IPS-18c (cell line): ENCODE measurements around the gene GAB1.

Source experiments
- H3K4me3 ChIP-seq: 2 replicates; pipeline ENCODE4 v1.7.0; 2013; ENCODE audit warnings: low read depth, mild to moderate bottlenecking, low read length, moderate library complexity; ENCODE audit not compliant: insufficient read depth
- H3K9me3 ChIP-seq: one replicate; pipeline ENCODE4 v1.6.1; 2013; ENCODE audit warnings: mild to moderate bottlenecking, low read length, moderate library complexity; ENCODE audit not compliant: control insufficient read depth, insufficient read depth

The GAB1 gene

DNA sequence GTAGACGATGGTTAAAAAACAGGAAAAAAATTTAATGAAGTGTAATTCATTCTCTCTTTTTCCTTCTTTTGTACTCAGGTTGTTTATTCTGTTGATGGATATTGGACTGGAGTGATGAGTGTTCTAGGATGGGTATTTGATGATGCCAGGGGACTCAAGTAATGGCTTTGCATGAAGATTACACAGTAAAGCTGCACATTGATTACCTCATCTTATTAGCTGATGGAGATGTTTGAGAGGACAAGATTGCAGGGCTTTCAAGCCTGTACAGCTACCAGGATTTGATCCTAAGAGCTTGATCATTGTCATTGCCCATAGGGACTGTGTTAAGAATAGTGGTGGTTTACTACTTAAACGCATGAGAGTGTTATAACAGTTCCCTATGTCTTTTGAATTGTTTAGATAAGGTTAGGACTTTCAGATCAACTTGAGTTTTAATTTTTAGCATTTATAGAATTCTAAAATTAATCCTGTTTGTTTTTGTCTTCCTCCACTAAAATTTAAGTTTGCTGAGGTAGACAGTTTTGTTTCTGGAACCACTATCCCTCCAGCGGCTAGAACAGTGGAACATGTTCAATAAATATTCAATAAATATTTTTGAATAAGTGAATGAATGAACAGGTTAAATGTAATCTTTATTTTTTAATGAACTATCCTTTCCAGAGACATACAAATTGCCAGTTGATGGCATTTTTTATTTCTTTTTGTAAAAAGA is 58.2 kb downstream of the GAB1 start:
- no peaks in the 10 kb centered on the region for H3K9me3 ChIP-seq
- no peak overlapping the region for H3K4me3 ChIP-seq

DNA sequence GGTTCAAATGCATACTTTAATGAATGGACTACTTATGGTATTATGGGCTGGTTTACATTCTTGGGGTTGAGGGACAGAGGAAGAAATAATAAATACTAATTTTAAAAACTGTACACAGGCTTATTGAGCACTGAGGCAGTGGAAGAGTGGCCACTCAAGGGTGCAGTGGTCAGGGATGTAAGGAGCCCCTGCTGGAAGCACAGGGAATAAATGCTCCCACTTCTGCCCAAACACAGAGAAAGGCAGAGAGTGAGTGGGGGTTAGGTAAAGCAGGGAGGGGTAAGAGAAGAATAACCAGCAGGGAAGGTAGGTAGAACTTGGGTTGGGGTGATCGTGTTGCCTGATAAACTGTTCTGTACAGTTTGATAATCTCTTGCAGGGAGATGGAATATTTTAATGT is 60.0 kb downstream of the GAB1 start:
- no peak overlapping the region for H3K4me3 ChIP-seq
- H3K9me3 ChIP-seq = no peaks in the 10 kb centered on the region

DNA sequence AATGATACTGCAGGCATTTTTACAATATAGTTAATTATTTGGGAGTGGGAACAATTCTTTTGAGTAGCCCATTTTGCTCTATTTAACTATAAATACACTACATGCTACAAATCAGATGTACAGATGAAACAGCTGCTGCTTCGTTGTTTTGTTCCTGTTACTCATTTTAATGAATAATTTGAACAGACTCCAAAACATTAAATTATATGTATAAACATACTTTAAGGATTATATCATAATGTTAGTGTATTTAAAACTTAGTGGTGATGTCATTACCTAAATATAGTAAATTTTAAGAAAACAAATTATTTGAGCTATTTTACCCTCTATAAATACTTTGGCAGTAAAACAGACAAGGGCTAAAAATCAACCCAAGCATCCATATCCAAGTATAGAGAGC is 60.7 kb downstream of the GAB1 start:
- Histone ChIP-seq H3K9me3 (no peaks in the 10 kb centered on the region), H3K4me3 (no peak overlapping the region)

GRCh38 chr4:143397887-143398286 is 61.2 kb downstream of the GAB1 start:
- no peaks in the 10 kb centered on the region for H3K9me3 ChIP-seq
- H3K4me3 ChIP-seq = no peak overlapping the region

DNA sequence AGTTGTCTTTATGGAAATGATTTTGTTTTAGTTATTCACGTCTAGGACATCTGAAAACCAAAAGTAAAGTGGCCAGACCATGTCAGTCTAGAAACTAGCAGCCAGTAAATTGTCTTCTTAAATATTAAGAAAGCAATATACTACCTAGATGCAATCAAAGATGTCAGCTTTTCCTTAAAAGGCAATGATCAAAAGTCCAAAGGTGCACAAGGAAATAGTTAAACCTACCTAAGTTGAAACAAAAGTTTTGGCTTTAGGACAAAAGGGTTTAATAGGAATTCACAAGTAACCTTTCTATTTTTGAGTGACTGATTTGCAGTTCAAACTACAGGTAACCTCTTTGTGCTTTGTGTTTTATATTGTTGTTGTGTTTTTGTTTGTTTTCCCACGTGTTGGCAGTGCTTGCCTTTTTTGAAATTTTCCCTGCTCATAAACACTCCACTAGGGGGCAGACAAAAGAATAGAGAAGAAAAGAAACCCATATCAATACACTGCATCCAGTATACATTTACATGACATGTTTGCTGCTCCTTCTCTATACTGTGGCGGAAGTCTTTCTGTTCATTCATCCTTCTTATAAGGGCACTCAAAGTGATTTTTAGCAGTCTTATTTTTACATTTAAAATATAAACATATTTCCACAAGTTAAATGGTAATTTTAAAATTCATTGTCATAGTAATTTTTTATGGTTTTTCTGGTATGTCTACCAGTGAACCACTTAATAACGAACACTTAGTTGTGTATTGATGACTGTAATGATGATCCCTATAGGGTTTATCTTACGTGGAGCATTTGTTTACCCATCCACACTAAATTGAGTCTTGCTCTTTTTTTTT is 62.7 kb downstream of the GAB1 start:
- Histone ChIP-seq H3K4me3 (no peak overlapping the region), H3K9me3 (no peaks in the 10 kb centered on the region)

- Histone ChIP-seq H3K9me3 (no peaks in the 10 kb centered on the region), H3K4me3 (no peak overlapping the region)
Measured at GRCh38 chr4:143400082-143400481, 63.4 kb downstream of the GAB1 start.

- H3K9me3 ChIP-seq = no peaks in the 10 kb centered on the region
- no peak overlapping the region for H3K4me3 ChIP-seq
Measured at GRCh38 chr4:143402776-143403552, 66.3 kb downstream of the GAB1 start.

- H3K4me3 ChIP-seq = no peak overlapping the region
- no peaks in the 10 kb centered on the region for H3K9me3 ChIP-seq
Measured at GRCh38 chr4:143403553-143403820, 66.8 kb downstream of the GAB1 start.

GRCh38 chr4:143404555-143404954 is 67.9 kb downstream of the GAB1 start:
- Histone ChIP-seq H3K4me3 (no peak overlapping the region), H3K9me3 (no peaks in the 10 kb centered on the region)

- no peak overlapping the region for H3K4me3 ChIP-seq
- no peaks in the 10 kb centered on the region for H3K9me3 ChIP-seq
Measured at GRCh38 chr4:143405075-143405730, 68.5 kb downstream of the GAB1 start.

GRCh38 chr4:143406523-143406922 is 69.8 kb downstream of the GAB1 start:
- Histone ChIP-seq H3K9me3 (no peaks in the 10 kb centered on the region), H3K4me3 (no peak overlapping the region)

- Histone ChIP-seq H3K4me3 (no peak overlapping the region), H3K9me3 (no peaks in the 10 kb centered on the region)
Measured at GRCh38 chr4:143407474-143407873, 70.8 kb downstream of the GAB1 start.

GRCh38 chr4:143407888-143408287 is 71.2 kb downstream of the GAB1 start:
- Histone ChIP-seq H3K9me3 (no peaks in the 10 kb centered on the region), H3K4me3 (no peak overlapping the region)

- Histone ChIP-seq H3K9me3 (no peaks in the 10 kb centered on the region), H3K4me3 (no peak overlapping the region)
Measured at GRCh38 chr4:143410015-143410414, 73.3 kb downstream of the GAB1 start.

- Histone ChIP-seq H3K9me3 (no peaks in the 10 kb centered on the region), H3K4me3 (no peak overlapping the region)
Measured at GRCh38 chr4:143411527-143412419, 75.1 kb downstream of the GAB1 start.

- no peaks in the 10 kb centered on the region for H3K9me3 ChIP-seq
- no peak overlapping the region for H3K4me3 ChIP-seq
Measured at GRCh38 chr4:143412420-143412758, 75.7 kb downstream of the GAB1 start.
